HEK293 (cell line): ENCODE data around the gene ICAM2.

ENCODE experiments used
- GLIS2 ChIP-seq: fragments of 450-650 bp; formaldehyde crosslinking; IDR thresholded peaks from 2 replicates; pipeline ENCODE4 v1.5.1; 2016; ENCODE audit warnings: missing biosample characterization, missing genetic modification characterization
- MZF1 ChIP-seq: fragments of 450-650 bp; formaldehyde crosslinking; IDR thresholded peaks from 2 replicates; pipeline ENCODE4 v1.5.1; 2017; ENCODE audit warnings: missing biosample characterization, missing genetic modification characterization, borderline replicate concordance
- TRIM28 ChIP-seq: IDR thresholded peaks from 2 replicates; pipeline ENCODE4 v1.6.1; 2011; ENCODE audit warnings: low read length, control low read depth, borderline replicate concordance
- ZBTB17 ChIP-seq: fragments of 450-650 bp; formaldehyde crosslinking; IDR thresholded peaks from 2 replicates; pipeline ENCODE4 v1.5.1; 2016; ENCODE audit warnings: missing biosample characterization, missing genetic modification characterization
- ZBTB20 ChIP-seq: fragments of 450-650 bp; formaldehyde crosslinking; IDR thresholded peaks from 2 replicates; pipeline ENCODE4 v1.5.1; 2016; ENCODE audit warnings: missing biosample characterization, missing genetic modification characterization
- ZBTB21 ChIP-seq: fragments of 450-650 bp; formaldehyde crosslinking; IDR thresholded peaks from 2 replicates; pipeline ENCODE4 v1.5.1; 2017; ENCODE audit warnings: missing biosample characterization, missing genetic modification characterization
- ZFP41 ChIP-seq: fragments of 450-650 bp; formaldehyde crosslinking; IDR thresholded peaks from 2 replicates; pipeline ENCODE4 v1.5.1; 2016; ENCODE audit warnings: missing biosample characterization, missing genetic modification characterization, borderline replicate concordance
- ZIC2 ChIP-seq: fragments of 450-650 bp; formaldehyde crosslinking; IDR thresholded peaks from 2 replicates; pipeline ENCODE4 v1.5.1; 2016; ENCODE audit warnings: missing biosample characterization, missing genetic modification characterization
- ZNF121 ChIP-seq: fragments of 450-650 bp; formaldehyde crosslinking; IDR thresholded peaks from 2 replicates; pipeline ENCODE4 v1.5.1; 2016; ENCODE audit warnings: missing biosample characterization, missing genetic modification characterization
- ZNF175 ChIP-seq: fragments of 450-650 bp; formaldehyde crosslinking; IDR thresholded peaks from 2 replicates; pipeline ENCODE4 v1.5.1; 2016; ENCODE audit warnings: missing biosample characterization, missing genetic modification characterization
- ZNF2 ChIP-seq: fragments of 450-650 bp; formaldehyde crosslinking; IDR thresholded peaks from 2 replicates; pipeline ENCODE4 v1.5.1; 2016; ENCODE audit warnings: missing biosample characterization, missing genetic modification characterization
- ZNF366 ChIP-seq: fragments of 450-650 bp; formaldehyde crosslinking; conservative IDR thresholded peaks from 2 replicates; pipeline ENCODE4 v1.5.1; 2016; ENCODE audit warnings: missing biosample characterization, missing genetic modification characterization
- ZNF391 ChIP-seq: fragments of 450-650 bp; formaldehyde crosslinking; IDR thresholded peaks from 2 replicates; pipeline ENCODE4 v1.5.1; 2016; ENCODE audit warnings: low read depth, missing biosample characterization, missing genetic modification characterization, borderline replicate concordance
- ZNF394 ChIP-seq: fragments of 450-650 bp; formaldehyde crosslinking; IDR thresholded peaks from 2 replicates; pipeline ENCODE4 v1.5.1; 2016; ENCODE audit warnings: missing biosample characterization, missing genetic modification characterization, mild to moderate bottlenecking, moderate library complexity, borderline replicate concordance
- ZNF426 ChIP-seq: fragments of 450-650 bp; formaldehyde crosslinking; IDR thresholded peaks from 2 replicates; pipeline ENCODE4 v1.5.1; 2017; ENCODE audit warnings: missing biosample characterization, missing genetic modification characterization, mild to moderate bottlenecking, inconsistent platforms, moderate library complexity
- ZNF510 ChIP-seq: fragments of 450-650 bp; formaldehyde crosslinking; IDR thresholded peaks from 2 replicates; pipeline ENCODE4 v1.5.1; 2018; ENCODE audit warnings: mild to moderate bottlenecking, missing genetic modification characterization, missing biosample characterization; ENCODE audit not compliant: insufficient replicate concordance
- ZNF530 ChIP-seq: fragments of 450-650 bp; formaldehyde crosslinking; IDR thresholded peaks from 2 replicates; pipeline ENCODE4 v1.5.1; 2016; ENCODE audit warnings: low read depth, missing biosample characterization, missing genetic modification characterization
- ZNF571 ChIP-seq: fragments of 450-650 bp; formaldehyde crosslinking; IDR thresholded peaks from 2 replicates; pipeline ENCODE4 v1.5.0; 2017; ENCODE audit warnings: missing biosample characterization, missing genetic modification characterization
- ZNF621 ChIP-seq: fragments of 450-650 bp; formaldehyde crosslinking; IDR thresholded peaks from 2 replicates; pipeline ENCODE4 v1.5.1; 2017; ENCODE audit warnings: missing biosample characterization, missing genetic modification characterization
- ZNF654 ChIP-seq: fragments of 450-650 bp; formaldehyde crosslinking; IDR thresholded peaks from 2 replicates; pipeline ENCODE4 v1.5.1; 2016; ENCODE audit warnings: low read depth, missing biosample characterization, missing genetic modification characterization
- ZNF660 ChIP-seq: fragments of 450-650 bp; IDR thresholded peaks from 2 replicates; pipeline ENCODE4 v1.5.1; 2018; ENCODE audit warnings: missing biosample characterization, mild to moderate bottlenecking, missing genetic modification characterization
- ZNF76 ChIP-seq: fragments of 450-650 bp; formaldehyde crosslinking; IDR thresholded peaks from 2 replicates; pipeline ENCODE4; 2016; ENCODE audit warnings: low read depth, missing biosample characterization, missing genetic modification characterization, borderline replicate concordance
- ZSCAN23 ChIP-seq: fragments of 450-650 bp; formaldehyde crosslinking; IDR thresholded peaks from 2 replicates; pipeline ENCODE4 v1.5.1; 2016; ENCODE audit warnings: missing biosample characterization, missing genetic modification characterization
- ZXDB ChIP-seq: fragments of 450-650 bp; formaldehyde crosslinking; IDR thresholded peaks from 2 replicates; pipeline ENCODE4 v1.5.1; 2016; ENCODE audit warnings: missing biosample characterization, missing genetic modification characterization
- TF ChIP-seq, protein P1 (sequence below): fragments of 450-650 bp; formaldehyde crosslinking; IDR thresholded peaks from 2 replicates; pipeline ENCODE4 v1.5.1; 2016; ENCODE audit warnings: missing biosample characterization, missing genetic modification characterization, low read depth
- TF ChIP-seq, protein P2 (sequence below): fragments of 450-650 bp; formaldehyde crosslinking; IDR thresholded peaks from 2 replicates; pipeline ENCODE4 v1.5.1; 2016; ENCODE audit warnings: missing biosample characterization, missing genetic modification characterization
- TF ChIP-seq, protein P3 (sequence below): sonication (generic); formaldehyde crosslinking; IDR thresholded peaks from 2 replicates; pipeline ENCODE4 v1.8.1; 2022; ENCODE audit warnings: mild to moderate bottlenecking, moderate library complexity, missing genetic modification reagents
- TF ChIP-seq, protein P4 (sequence below): fragments of 450-650 bp; formaldehyde crosslinking; optimal IDR thresholded peaks from 2 replicates; pipeline ENCODE3; 2016; ENCODE audit warnings: missing biosample characterization, mild to moderate bottlenecking, missing genetic modification characterization
- TF ChIP-seq, protein P5 (sequence below): fragments of 450-650 bp; IDR thresholded peaks from 2 replicates; pipeline ENCODE4 v1.5.1; 2018; ENCODE audit warnings: missing biosample characterization, mild to moderate bottlenecking, missing genetic modification characterization
- TF ChIP-seq, protein P6 (sequence below): fragments of 450-650 bp; formaldehyde crosslinking; IDR thresholded peaks from 2 replicates; pipeline ENCODE4 v1.5.1; 2016; ENCODE audit warnings: missing biosample characterization, missing genetic modification characterization

The ICAM2 gene

DNA sequence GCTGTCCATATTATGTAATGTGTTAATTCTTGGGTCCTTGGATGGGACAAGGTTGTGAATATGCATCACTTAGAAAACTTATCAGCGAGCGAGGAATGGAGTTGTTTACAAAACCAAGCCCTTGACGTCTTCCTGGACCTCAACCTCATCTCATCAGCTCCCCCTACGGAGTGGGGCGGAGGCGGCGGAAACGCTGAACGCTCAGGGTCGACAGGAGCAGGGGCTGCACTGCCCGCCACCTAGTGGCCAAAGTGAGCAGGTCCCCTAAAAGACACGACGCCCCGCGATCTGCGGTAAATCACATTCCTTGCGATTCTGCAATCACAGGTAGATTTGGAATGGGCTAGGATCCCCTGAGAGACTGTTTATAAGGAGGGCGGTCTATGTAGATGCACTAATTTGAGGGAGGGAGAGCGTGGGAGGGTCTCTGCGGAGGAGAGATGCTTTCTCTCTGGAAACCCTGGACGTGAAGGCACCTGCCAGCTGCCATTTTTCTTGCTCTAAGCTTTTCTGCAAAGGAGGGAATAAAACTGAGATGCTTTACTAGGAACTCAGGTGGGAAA is 5.4 kb upstream of the ICAM2 start (continued):
- TF ChIP-seq, protein P1, sequence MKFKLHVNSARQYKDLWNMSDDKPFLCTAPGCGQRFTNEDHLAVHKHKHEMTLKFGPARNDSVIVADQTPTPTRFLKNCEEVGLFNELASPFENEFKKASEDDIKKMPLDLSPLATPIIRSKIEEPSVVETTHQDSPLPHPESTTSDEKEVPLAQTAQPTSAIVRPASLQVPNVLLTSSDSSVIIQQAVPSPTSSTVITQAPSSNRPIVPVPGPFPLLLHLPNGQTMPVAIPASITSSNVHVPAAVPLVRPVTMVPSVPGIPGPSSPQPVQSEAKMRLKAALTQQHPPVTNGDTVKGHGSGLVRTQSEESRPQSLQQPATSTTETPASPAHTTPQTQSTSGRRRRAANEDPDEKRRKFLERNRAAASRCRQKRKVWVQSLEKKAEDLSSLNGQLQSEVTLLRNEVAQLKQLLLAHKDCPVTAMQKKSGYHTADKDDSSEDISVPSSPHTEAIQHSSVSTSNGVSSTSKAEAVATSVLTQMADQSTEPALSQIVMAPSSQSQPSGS, result no peak
- no peak for TF ChIP-seq ZNF391
- no peak for TF ChIP-seq ZBTB20
- TF ChIP-seq, protein P2, sequence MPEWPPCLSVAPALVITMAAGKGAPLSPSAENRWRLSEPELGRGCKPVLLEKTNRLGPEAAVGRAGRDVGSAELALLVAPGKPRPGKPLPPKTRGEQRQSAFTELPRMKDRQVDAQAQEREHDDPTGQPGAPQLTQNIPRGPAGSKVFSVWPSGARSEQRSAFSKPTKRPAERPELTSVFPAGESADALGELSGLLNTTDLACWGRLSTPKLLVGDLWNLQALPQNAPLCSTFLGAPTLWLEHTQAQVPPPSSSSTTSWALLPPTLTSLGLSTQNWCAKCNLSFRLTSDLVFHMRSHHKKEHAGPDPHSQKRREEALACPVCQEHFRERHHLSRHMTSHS (tag by site-specific recombination), result no peak
- 0 out of 2 replicates have a peak, but pooled peaks have one; percentile 18 for TF ChIP-seq ZBTB21 (tag by site-specific recombination)
- TF ChIP-seq ZNF366 (tag by site-specific recombination), result 0 out of 2 replicates have a peak, but pooled peaks have one; percentile 27
- no peak for TF ChIP-seq ZNF621 (tag by site-specific recombination)
- TF ChIP-seq, protein P3, sequence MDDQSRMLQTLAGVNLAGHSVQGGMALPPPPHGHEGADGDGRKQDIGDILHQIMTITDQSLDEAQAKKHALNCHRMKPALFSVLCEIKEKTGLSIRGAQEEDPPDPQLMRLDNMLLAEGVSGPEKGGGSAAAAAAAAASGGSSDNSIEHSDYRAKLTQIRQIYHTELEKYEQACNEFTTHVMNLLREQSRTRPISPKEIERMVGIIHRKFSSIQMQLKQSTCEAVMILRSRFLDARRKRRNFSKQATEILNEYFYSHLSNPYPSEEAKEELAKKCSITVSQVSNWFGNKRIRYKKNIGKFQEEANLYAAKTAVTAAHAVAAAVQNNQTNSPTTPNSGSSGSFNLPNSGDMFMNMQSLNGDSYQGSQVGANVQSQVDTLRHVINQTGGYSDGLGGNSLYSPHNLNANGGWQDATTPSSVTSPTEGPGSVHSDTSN (CRISPR knock-in tag), result no peak
- TF ChIP-seq GLIS2, result no peak
- no peak for TF ChIP-seq ZNF121 (tag by site-specific recombination)
- TF ChIP-seq ZNF175, result no peak
- no peak for TF ChIP-seq ZNF426 (tag by site-specific recombination)
- TF ChIP-seq ZBTB17 (tag by site-specific recombination), result peak; percentile 68
- TF ChIP-seq ZNF660 (tag by site-specific recombination), result peak; percentile 74; the same call in 1 of the 2 replicates
- no peak for TF ChIP-seq ZFP41 (tag by site-specific recombination)
- TF ChIP-seq ZNF571, result no peak
- TF ChIP-seq, protein P4, sequence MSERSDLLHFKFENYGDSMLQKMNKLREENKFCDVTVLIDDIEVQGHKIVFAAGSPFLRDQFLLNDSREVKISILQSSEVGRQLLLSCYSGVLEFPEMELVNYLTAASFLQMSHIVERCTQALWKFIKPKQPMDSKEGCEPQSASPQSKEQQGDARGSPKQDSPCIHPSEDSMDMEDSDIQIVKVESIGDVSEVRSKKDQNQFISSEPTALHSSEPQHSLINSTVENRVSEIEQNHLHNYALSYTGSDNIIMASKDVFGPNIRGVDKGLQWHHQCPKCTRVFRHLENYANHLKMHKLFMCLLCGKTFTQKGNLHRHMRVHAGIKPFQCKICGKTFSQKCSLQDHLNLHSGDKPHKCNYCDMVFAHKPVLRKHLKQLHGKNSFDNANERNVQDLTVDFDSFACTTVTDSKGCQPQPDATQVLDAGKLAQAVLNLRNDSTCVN, result peak; percentile 16
- TF ChIP-seq ZNF510 (tag by site-specific recombination), result no peak
- TF ChIP-seq TRIM28, result peak; percentile 76; the same call in 1 of the 2 replicates
- TF ChIP-seq ZIC2 (tag by site-specific recombination), result no peak
- no peak for TF ChIP-seq ZNF76 (tag by site-specific recombination)
- TF ChIP-seq, protein P5, sequence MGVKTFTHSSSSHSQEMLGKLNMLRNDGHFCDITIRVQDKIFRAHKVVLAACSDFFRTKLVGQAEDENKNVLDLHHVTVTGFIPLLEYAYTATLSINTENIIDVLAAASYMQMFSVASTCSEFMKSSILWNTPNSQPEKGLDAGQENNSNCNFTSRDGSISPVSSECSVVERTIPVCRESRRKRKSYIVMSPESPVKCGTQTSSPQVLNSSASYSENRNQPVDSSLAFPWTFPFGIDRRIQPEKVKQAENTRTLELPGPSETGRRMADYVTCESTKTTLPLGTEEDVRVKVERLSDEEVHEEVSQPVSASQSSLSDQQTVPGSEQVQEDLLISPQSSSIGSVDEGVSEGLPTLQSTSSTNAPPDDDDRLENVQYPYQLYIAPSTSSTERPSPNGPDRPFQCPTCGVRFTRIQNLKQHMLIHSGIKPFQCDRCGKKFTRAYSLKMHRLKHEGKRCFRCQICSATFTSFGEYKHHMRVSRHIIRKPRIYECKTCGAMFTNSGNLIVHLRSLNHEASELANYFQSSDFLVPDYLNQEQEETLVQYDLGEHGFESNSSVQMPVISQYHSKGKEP (tag by site-specific recombination), result no peak
- TF ChIP-seq, protein P6, sequence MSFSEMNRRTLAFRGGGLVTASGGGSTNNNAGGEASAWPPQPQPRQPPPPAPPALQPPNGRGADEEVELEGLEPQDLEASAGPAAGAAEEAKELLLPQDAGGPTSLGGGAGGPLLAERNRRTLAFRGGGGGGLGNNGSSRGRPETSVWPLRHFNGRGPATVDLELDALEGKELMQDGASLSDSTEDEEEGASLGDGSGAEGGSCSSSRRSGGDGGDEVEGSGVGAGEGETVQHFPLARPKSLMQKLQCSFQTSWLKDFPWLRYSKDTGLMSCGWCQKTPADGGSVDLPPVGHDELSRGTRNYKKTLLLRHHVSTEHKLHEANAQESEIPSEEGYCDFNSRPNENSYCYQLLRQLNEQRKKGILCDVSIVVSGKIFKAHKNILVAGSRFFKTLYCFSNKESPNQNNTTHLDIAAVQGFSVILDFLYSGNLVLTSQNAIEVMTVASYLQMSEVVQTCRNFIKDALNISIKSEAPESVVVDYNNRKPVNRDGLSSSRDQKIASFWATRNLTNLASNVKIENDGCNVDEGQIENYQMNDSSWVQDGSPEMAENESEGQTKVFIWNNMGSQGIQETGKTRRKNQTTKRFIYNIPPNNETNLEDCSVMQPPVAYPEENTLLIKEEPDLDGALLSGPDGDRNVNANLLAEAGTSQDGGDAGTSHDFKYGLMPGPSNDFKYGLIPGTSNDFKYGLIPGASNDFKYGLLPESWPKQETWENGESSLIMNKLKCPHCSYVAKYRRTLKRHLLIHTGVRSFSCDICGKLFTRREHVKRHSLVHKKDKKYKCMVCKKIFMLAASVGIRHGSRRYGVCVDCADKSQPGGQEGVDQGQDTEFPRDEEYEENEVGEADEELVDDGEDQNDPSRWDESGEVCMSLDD (tag by site-specific recombination), result peak; percentile 75
- TF ChIP-seq ZNF654 (tag by site-specific recombination), result peak; percentile 63
- TF ChIP-seq ZNF530 (tag by site-specific recombination), result no peak
- TF ChIP-seq MZF1 (tag by site-specific recombination), result no peak
- no peak for TF ChIP-seq ZSCAN23
- 0 out of 2 replicates have a peak, but pooled peaks have one; percentile 39 for TF ChIP-seq ZNF2 (tag by site-specific recombination)
- 0 out of 2 replicates have a peak, but pooled peaks have one; percentile 13 for TF ChIP-seq ZNF394 (tag by site-specific recombination)
- peak; percentile 92 for TF ChIP-seq ZXDB
